GM19193 (cell line): ENCODE data around the gene GCSH.

ENCODE experiments used
- POLR2A ChIP-seq: IDR thresholded peaks from 4 replicates; pipeline ENCODE4 v1.6.1; 2011; ENCODE audit not compliant: insufficient read depth, insufficient read length; ENCODE audit errors: extremely low read depth

GCSH gene

DNA sequence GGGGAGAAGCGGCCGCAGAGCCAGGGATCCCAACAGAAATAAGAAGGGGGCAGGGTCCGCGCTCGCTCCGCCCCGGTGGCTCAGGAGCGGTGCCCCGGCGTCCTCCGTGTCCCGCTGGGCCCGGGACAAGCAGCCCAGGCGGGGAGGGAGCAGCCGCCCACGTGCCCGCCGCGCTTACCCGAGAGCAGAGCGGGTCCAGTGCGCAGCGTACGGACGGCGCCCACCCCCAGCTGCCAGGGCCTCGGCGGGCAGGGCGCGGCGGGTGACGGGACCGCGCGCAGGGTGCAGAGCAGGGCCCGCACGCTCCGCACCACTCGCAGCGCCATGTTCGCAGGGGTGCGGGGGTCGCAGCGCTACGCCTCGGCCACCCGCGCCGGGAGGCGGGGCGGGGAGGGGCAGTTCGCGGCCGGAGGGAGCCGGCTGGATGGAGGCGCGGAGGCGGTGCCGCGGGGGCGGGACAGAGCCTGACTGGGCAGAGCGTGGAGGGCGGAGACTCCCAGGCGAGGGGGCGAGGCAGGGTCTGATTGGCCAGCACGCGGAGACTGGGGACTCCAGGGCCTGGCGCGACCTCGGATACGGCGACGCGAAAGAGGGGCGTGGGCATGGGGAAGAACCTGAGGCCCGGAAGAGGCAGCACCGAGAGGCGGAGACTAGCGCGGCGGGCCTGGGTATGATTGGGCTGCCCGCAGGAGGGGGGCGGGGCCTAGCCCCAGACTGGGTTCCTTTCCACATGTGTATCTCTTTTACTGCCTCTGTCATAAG, at the start of gene GCSH:
Gene GCSH, minus strand, starts transcription at position 443 of the 762 bp plus-strand sequence. Its CDS starts 117 bp downstream, at position 326.
- peak; percentile 39 for TF ChIP-seq POLR2A

DNA sequence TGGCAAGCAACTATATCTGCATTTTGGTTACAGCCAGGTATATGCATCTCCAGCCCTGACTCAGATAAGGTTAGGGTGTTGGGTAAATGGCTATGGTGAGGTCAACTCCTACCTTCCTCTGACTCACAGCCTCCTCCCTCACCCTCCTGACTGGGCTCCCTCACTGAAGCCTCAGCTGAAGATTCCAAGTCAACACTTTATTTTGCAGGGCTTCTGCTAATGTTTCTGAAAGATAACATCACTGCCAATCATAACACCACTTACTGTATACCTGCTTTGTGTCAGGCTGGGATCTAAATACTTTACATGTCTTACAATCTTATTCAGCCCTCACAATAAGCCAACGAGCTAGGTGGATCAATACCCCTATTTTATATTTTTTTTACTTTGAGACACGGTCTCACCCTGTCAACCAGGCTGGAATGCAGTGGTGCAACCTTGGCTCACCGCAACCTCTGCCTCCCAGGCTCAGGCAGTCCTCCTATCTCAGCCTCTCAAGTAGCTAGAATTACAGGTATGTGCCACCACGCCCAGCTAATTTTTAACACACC, 47.8 kb upstream of the GCSH start:
- no peak for TF ChIP-seq POLR2A

DNA sequence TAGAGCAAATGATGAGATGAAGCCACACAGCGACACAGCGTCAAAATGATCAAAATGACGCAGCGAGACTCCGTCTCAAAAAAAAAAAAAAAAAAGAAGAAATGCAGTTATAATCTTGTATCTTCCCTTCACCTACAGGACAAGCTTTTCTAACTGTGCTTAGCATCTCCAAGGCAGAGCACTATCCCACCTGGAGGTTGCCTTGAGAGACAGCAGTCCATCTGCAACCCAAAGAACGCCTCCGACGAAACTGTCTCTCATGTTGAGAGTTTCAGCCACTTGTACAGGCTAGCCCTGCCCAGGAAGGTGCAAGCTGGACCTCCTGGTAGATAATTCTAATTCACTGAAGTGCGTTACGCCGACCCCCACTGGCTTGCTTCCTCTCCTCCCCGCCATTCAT, 46.7 kb upstream of the GCSH start:
- no peak for TF ChIP-seq POLR2A

GRCh38 chr16:81140930-81141780, 45.0 kb upstream of the GCSH start:
- no peak for TF ChIP-seq POLR2A

DNA sequence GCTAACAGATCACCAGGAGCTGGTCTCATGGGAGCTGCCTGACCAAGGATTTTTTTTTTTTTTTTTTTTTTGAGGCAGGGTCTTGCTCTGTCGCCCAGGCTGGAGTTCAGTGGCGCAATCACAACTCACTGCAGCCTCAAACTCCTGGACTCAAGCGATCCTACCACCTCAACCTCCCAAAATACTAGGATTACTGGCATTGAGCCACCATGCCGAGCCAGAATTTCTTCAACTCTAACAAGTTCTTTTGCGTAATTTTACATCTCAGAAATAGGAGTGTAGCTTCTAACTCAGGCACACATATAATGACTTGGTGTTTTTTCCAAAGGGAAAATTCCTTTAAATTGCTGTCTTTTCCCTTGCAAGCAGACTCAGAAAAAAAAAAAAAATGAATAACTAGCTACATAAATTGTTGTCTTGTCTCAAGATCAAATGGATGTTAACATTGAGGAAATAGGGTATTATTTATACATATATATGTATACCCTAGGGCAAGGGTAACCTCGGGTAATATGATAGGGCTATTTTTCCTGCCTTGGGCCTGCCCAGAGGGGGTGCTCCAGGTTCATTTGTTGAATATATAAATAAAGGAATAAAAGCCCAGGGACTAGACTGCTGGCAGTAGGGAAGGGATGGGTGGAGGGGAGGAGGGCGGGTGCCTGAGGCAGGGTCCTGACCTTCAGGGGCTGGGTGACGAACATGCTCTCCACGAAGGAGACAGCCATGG, 42.8 kb upstream of the GCSH start:
- TF ChIP-seq POLR2A, result no peak

GRCh38 chr16:81137754-81138153, 41.6 kb upstream of the GCSH start:
- TF ChIP-seq POLR2A, result no peak

DNA sequence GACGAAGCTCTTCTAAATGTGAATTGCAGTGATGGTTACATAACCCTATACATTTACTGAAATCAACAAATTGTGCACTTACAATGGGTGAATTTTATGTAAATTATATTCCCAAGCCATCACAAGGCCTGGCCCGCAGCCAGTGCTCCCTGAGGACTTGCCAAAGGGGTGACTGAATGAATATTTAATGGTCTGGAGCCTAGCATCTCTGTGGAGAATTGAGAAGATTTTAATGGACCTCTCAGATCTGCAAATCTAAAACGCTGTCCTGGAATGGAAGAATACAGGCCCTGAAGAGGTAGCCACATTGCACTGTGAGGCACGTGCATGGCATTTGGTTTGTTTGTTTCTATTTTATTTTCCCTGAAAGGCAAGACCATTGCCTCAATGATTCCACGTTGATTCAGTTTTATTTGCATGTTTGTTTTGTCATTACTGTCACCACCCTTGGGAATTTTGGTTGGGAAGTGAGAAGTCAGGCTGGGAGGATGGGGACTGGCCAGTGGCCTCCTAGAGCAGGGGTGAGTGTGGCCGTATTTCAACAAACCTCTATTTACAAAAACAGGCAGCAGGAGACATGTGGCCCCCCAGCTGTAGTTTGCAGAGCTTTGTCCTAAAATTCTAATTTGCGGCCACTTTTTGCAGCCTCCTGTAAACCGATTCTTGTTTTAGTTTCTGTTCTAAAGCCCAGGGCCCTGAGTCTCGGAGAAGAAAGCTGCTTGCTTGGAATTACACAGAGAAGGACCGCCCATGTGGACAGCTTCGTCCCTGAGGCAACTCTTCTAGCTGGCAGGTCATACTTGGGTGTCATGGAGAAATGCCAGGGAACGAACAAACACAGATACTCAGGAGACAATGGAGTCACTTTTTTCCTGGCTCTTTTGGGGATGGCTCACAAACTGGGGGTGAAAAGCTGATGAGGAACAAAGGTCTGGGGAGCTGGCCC, 40.5 kb upstream of the GCSH start:
- TF ChIP-seq POLR2A, result no peak

DNA sequence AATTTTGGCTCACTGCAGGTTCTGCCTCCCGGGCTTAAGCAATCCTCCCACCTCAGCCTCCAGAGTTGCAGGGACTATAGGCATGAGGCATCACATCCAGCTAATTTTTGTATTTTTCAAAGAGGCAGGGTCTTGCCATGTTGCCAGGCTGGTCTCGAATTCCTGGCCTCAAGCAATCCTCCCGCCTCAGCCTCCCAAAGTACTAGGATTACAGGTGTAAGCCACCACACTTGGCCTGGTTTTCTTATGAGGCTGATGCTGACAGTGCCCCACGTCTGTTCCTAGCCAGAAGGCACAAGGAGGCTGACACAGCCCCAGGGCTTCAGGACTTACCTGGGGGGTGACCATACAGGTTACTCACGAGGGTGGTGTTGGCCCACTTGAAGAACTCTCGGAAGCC, 33.9 kb upstream of the GCSH start:
- no peak for TF ChIP-seq POLR2A

DNA sequence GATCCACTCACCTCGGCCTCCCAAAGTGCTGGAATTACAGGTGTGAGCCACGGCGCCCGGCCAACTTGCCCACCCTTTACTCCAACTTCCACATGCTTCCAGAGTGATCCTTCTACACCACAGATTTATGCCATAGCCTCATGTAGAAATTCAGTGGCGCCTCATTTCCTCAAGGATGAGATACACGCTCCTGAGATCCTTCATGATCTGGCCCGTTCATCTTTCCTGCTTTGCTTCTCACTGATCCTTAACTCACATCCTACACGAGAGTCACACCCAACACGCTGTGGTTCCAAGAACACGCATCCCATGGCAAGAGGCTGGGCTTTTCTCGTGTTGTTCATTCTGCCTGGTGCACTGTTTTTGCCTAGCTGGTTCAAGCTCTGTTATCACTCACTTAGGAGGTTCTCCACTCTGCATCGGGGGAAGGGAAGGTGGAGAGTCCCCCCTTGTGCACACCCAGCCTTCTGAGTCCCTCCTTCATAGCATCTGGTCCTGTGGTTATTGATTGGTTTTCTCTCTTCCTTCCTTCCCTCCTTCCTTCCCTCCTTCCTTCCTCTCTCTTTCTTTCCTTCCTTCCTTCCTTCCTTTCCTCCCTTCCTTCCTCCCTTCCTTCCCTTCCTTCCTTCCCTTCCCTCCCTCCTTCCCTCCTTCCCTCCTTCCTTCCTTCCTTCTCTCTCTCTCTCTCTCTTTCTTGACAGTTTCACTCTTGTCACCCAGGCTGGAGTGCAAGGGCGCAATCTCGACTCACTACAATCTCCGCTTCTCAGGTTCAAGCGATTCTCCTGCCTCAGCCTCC, 32.7 kb upstream of the GCSH start:
- no peak for TF ChIP-seq POLR2A

DNA sequence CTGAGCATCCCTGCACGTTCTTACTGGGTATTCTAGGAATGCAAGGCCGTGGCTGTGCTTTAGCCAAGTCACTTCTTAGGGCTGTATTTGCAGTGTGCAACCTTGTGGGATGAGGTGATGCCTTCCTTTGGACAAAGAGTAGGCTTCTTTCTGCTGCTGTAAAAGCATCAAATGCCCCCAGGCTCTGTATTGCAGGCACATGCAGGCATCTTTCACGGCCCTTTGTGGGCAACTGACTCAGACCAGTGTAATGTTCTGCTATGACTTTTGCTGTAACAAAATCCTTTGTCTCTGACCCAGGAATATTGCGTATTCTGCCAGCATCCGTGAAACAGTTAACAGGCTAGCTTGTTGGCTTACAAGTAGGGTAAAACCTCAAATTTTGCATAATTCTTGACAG, 30.9 kb upstream of the GCSH start:
- no peak for TF ChIP-seq POLR2A

GRCh38 chr16:81123092-81123852, 27.1 kb upstream of the GCSH start:
- no peak for TF ChIP-seq POLR2A

GRCh38 chr16:81121474-81121990, 25.3 kb upstream of the GCSH start:
- no peak for TF ChIP-seq POLR2A
